ENCODE results near the gene PHF21A.

PHF21A gene

DNA sequence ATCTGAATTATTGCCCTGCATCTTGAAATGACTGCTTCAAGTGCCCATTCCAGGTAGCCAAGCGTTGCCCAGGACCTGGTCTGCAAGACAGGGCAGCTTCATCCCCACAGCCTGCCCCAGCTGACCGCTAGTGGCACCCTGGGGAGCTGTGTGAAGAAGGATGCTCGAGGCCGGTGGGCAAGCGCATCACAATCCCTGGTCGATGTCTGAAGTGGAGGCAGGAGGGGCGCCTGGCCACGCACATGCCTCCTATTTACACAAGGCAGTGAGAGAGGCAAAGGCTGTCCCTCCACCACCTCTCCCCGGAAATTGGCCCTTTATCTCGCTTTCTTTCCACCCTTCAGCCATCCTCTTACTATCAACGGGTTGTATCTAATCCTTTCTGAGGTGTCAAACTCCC, 28.1 kb upstream of the PHF21A start:
- TF ChIP-seq, protein P1, sequence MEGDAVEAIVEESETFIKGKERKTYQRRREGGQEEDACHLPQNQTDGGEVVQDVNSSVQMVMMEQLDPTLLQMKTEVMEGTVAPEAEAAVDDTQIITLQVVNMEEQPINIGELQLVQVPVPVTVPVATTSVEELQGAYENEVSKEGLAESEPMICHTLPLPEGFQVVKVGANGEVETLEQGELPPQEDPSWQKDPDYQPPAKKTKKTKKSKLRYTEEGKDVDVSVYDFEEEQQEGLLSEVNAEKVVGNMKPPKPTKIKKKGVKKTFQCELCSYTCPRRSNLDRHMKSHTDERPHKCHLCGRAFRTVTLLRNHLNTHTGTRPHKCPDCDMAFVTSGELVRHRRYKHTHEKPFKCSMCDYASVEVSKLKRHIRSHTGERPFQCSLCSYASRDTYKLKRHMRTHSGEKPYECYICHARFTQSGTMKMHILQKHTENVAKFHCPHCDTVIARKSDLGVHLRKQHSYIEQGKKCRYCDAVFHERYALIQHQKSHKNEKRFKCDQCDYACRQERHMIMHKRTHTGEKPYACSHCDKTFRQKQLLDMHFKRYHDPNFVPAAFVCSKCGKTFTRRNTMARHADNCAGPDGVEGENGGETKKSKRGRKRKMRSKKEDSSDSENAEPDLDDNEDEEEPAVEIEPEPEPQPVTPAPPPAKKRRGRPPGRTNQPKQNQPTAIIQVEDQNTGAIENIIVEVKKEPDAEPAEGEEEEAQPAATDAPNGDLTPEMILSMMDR (IDR thresholded peaks at IDR 0.05; ENCODE audit: low read depth, low read length): no peak
- no peak for DNase-seq (ENCODE audit: extremely low read depth, low read depth)

- DNase-seq (ENCODE audit: extremely low read depth, low read depth): no peak
Measured at GRCh38 chr11:46144741-46145140, 23.5 kb upstream of the PHF21A start.

GRCh38 chr11:46143049-46143806, 22.0 kb upstream of the PHF21A start:
- TF ChIP-seq, protein P1 (IDR thresholded peaks at IDR 0.05; ENCODE audit: low read depth, low read length): no peak
- no peak for DNase-seq (ENCODE audit: extremely low read depth, low read depth)

More at GRCh38 chr11:46144741-46145140, 23.5 kb upstream of the PHF21A start:
- TF ChIP-seq, protein P1 (IDR thresholded peaks at IDR 0.05; ENCODE audit: low read depth, low read length): no peak

GRCh38 chr11:46142561-46142960, 21.3 kb upstream of the PHF21A start:
- TF ChIP-seq, protein P1 (IDR thresholded peaks at IDR 0.05; ENCODE audit: low read depth, low read length): no peak
- no peak for DNase-seq (ENCODE audit: extremely low read depth, low read depth)

DNA sequence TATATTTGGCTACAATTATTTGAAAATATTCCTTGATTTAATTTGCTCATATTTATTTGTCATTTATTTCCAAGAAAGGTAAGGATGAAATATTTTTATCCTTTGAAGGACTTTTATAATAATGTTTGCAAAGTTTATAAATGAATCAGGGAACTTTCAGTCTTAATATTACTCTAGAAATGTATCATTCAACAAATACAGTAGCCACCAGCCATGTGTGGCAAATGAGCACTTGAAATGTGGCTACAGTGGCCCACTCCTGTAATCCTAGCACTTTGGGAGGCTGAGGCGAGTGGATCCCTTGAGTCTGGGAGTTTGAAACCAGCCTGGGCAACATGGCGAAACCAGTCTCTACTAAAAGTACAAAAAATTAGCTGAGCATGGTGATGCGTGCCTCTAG, 20.3 kb upstream of the PHF21A start:
- DNase-seq (ENCODE audit: extremely low read depth, low read depth): no peak
- TF ChIP-seq, protein P1 (IDR thresholded peaks at IDR 0.05; ENCODE audit: low read depth, low read length): no peak

DNA sequence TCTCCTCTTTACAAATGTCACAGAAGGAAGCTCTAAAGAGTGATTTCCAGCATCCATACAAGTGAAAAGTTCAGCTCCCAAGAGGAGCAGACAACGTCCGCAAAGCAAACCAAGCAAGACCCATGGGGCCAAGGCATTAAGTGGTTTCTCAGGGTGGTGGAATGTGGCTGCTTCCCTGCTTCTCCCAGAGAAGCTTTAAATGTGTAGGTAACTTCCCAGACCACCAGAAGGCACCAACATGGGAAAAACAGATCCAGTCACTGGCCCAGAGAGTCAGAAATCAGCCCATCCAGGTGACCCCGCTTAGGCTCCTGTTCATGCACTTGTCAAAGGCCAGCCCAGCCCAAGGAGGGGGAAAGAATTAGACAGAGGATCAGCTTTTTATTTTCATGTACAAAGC, 13.3 kb upstream of the PHF21A start:
- TF ChIP-seq, protein P1 (IDR thresholded peaks at IDR 0.05; ENCODE audit: low read depth, low read length): no peak
- no peak for DNase-seq (ENCODE audit: extremely low read depth, low read depth)

GRCh38 chr11:46134061-46134460, 12.8 kb upstream of the PHF21A start:
- DNase-seq (ENCODE audit: extremely low read depth, low read depth): no peak
- TF ChIP-seq, protein P1 (IDR thresholded peaks at IDR 0.05; ENCODE audit: low read depth, low read length): no peak

All from AG09319 (cell line).